Activated CD4-positive, alpha-beta T cell treated with anti-CD3 and anti-CD28 coated beads, Interleukin-10, Interleukin-2, amounts not matched to agents 100 ng/mL and 50 ng/mL, durations not matched to agents 16 hours and 8 hours (primary cell): ENCODE data around the gene CHAF1B.
"Not testable (repeated sequence)": the region's sequence is repeated elsewhere in the genome, so short reads cannot be mapped to it uniquely, and the experiment has no call there.

Experiments used
- DNase-seq: peaks from one replicate; pipeline ENCODE4 v3.0.0-alpha.2; 2020

Gene CHAF1B

DNA sequence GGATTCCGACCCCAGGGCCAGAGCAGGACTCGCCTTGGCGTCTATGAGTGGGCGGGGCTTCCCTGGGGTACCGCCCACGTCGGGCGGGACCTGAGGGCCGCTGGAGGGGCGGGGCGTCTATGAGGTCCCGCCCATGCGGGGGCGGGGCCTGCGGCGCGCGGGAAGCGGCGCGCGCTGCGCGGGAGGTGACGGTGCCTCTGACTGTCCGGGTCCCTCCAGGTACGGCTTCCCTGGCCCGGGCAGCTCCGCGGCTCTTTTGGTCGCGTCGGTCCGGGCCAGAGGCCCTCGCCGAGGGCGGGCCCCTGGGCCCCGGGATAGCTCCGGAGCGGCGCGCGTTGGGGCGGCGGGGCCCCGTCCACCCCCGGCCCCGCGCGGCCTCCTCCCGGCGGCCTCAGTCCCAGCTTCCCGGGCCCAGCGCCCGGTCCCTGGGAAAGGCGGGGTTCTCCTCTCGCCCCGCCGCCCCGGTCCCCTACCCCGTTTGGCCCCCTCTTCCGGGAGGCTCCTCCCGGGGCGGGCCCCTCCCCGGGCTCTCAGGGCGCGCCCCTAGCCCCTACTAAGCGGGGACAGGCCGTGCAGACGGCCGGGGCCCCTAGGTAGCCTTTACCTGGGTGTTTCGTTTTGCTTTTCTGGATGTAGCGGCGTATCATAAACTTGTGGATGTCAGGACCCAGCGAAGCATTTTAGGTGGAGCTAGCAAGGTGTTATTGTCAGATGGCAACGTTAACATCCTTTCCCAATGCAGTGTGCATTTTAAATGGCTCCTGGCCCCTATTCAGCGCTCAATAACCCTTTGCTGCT lies at the start of gene CHAF1B:
CHAF1B (plus strand) TSS at position 160 of the 798 bp plus-strand sequence. CDS start 745 bp downstream, outside the sequence.
- peak; percentile 90 for DNase-seq

GRCh38 chr21:36337099-36337509 lies 48.1 kb upstream of the CHAF1B start:
- no peak for DNase-seq

DNA sequence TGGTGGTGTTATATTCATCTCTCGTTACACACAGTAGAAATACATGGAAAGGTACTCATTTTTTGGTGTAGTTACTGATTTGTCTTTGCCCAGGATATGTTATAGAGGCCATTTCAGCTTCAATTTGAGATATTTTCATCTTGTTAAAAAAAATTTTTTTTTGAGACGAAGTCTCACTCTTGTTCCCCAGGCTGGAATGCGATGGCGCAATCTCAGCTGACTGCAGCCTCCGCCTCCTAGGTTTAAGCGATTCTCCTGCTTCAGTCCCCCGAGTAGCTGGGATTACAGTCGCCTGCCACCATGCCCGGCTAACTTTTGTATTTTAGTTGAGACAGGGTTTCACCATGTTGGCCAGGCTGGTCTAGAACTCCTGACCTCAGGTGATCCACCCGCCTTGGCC lies 46.2 kb upstream of the CHAF1B start:
- no peak for DNase-seq

DNA sequence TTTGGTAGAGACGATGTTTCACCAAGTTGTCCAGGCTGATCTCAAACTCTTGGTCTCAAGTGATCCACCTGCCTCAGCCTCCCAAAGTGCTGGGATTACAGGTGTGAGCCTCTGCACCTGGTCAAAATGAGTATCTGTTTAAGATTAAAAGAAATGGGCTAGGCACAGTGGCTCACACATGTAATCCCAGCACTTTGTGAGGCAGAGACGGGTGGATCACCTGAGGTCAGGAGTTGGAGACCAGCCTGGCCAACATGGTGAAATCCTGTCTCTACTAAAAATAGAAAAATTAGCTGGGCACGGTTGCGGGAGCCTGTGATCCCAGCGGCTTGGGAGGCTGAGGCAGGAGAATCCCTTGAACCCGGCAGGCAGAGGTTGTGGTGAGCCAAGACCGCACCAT lies 42.6 kb upstream of the CHAF1B start:
- not testable (repeated sequence) for DNase-seq

DNA sequence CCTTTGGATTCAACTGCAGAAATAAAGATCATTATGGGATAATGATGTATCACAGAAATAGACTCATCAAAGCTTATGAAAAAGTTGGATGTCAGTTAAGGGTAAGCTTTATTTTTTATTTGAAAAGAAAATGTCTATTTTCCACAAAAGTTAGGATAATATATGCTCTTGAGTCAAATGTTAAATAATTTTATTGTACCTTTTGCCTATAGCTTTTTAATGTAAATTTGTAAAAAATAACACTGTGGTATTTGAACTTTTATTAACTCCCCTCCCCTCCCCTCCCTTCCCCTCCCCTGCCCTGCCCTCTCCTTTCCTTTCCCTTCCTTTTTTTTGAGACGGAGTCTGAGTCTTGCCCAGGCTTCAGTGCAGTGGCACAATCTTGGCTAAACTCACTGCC lies 40.3 kb upstream of the CHAF1B start:
- DNase-seq, result no peak

GRCh38 chr21:36347278-36347961 lies 37.8 kb upstream of the CHAF1B start:
- DNase-seq, result no peak

GRCh38 chr21:36347962-36348328 lies 37.2 kb upstream of the CHAF1B start:
- DNase-seq, result no peak

DNA sequence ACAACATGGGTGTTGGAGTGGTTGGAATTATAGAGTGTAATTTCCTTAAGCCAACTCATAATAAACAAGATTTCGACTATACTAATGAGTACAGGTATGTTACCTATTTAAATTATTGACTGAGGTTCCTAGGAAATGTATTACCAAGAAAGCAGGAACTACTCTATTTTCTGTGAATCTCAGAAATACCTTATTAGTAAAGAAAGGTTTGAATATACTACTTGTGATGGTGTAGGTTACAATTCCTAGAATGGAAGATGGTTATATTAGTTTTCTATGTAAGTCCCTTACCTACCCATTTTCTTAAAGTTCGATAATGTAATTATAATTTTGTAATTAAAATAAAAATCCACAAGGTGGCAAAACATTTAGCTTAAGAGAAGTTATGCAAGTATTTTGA lies 35.9 kb upstream of the CHAF1B start:
- no peak for DNase-seq

DNA sequence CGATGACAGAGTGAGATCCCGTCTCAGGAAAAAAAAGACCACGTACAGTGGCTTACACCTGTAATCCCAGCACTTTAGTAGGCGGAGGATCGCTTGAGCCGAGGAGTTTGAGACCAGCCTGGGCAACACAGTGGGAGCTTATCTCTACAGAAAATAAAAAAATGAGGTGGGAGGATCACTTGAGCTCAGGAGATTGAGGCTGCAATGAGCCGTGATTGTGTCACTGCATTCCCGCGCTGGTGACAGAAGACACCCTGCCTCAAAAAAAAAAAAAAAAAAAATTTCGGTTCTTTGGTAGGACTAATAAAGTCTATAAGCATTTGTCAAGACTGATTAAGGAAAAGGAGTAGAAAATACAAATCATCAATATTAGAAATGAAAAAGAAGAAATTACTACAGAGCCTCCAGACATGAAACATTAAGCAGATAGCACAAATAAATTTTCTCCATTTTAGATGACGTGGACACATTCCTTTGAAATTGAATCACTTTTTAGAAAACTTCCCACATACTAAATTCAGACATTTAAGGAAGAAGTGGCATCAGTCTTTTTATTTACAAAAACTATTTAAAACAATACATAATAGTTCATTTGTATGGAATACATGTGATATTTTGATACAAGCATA lies 34.8 kb upstream of the CHAF1B start:
- DNase-seq, result no peak

DNA sequence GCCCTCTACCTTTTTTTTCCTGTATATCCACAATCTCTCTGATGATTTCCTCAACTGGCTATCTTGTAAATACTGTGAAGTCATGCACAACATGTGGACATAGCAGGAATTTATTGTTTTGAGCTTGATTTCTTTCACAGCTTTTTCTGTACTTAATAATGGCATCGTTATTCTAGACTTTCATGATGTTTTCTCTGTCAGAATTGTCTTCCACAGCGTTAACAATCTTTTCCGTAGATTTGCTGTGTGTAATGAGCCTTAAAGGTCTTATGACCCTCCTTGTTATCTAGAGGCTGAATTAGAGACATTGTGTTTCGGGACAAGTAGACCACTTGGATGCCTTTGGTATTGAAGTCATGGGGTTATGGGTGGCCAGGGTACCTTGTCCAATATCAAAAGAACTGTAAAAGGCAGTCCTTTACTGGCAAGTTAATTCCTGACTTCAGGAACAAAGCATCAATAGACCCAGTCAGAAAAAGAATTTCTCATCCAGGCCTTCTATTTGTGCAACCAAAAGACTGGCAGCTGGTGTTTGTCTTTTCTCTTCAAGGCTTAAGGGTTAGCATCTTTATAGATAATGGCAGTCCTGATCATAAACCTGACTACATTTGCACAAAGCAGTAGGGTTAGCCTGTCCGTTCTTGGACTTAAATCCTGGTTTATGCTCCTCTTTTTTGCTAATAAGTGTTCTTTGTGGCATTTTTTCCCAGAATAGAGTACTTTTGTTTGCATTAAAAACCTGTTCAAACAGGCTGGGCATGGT lies 30.1 kb upstream of the CHAF1B start:
- no peak for DNase-seq

- DNase-seq, result no peak
Observed at GRCh38 chr21:36355868-36356267, 29.3 kb upstream of the CHAF1B start.

DNA sequence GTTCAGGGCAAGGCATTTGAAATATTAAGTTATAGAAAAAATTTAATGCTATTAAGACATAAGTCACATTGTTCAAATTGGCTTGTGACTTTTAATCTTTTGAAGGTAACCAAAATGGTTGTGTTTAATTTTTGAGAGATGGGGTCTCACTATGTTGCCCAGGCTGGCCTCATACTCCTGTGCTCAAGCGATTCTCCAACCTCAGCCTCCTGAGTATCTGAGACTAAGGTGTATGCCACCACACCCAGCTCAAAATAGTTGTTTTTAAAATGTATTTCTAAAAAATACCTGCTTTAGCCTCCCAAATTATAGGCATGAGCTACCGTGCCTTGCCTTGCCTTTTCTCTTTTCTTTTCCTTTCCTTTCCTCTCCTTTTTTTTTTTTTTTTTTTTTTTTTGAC lies 26.0 kb upstream of the CHAF1B start:
- DNase-seq, result no peak

DNA sequence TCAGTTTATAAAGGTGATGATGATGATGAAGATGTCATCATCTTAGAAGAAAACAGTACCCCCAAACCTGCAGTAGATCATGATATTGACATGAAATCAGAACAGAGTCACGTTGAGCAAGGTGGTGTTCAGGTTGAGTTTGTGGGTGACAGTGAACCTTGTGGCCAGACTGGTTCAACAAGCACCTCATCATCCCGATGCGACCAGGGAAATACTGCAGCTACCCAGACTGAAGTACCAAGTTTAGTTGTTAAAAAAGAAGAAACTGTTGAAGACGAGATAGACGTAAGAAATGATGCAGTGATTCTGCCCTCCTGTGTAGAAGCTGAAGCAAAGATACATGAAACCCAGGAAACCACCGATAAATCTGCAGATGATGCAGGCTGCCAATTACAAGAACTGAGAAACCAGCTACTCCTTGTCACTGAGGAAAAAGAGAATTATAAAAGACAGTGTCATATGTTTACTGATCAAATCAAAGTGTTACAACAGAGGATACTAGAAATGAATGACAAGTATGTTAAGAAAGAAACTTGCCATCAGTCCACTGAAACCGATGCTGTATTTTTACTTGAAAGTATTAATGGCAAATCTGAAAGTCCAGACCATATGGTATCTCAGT lies 16.0 kb upstream of the CHAF1B start:
- peak; percentile 61 for DNase-seq

- DNase-seq, result no peak
Observed at GRCh38 chr21:36375994-36376393, 9.2 kb upstream of the CHAF1B start.

- DNase-seq, result no peak
Observed at GRCh38 chr21:36377391-36377842, 7.8 kb upstream of the CHAF1B start.

DNA sequence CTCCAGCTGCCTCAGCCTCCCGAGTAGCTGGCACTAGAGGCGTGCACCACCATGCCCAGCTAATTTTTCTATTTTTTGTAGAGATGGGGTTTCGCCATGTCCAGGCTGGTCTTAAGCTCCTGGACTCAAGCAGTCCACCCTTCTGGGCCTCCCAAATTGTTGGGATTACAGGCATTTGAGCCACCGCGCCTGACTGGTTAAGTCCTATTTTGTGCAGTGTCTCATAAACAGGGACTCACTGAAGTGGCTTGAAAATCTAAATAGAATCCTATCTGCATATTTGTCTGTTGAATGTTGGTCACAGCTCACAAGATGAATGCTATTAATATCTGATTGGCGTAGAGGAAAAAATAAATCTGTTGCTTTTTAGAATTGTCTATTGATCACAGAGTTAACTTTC lies 5.9 kb upstream of the CHAF1B start:
- DNase-seq, result no peak

GRCh38 chr21:36381841-36382589 lies 3.2 kb upstream of the CHAF1B start:
- DNase-seq, result no peak

- not testable (repeated sequence) for DNase-seq
Observed at GRCh38 chr21:36382722-36383121, 2.5 kb upstream of the CHAF1B start.

DNA sequence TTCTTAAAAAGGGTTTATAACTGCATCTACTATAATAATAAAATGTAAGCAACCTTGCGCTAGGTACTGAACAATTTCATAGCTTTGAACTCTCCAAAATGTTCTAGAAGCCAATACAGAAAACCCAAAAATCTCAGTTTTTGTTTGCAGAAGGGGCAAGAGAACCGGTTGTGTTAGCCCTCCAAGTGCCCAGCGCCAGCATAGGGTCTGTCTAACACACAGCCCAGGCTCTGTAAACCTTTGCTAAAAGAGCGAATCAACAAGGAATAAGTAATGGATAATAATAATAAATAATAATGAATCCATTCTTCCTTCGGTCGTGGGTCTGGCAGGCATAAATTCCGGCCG lies 333 bp upstream of the CHAF1B start:
- no peak for DNase-seq

DNA sequence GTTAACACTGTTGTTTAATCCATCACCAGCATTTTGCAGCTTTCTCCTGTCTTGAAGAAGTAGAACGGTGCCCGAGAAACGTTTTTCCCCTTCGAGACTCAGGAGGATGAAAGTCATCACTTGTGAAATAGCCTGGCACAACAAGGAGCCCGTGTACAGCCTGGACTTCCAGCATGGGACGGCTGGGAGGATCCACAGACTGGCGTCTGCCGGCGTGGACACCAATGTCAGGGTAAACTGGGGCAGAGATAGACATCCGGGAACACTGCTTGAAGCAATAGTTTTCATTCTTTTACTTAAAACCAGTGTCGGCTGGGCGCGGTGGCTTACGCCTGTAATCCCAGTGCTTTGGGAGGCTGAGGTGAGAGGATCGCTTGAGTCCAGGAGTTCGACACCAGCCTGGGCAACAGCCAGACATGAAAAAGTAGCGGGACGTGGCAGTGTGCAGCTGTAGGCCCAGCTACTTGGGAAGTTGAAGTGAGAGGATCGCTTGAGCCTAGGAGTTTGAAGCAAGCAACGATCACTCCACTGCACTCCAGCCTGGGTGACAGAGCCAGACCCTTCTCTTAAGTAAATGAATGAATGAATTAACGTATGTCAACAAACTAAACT lies 945 bp downstream of the CHAF1B start:
- no peak for DNase-seq

GRCh38 chr21:36388096-36388495 lies 2.9 kb downstream of the CHAF1B start:
- no peak for DNase-seq

GRCh38 chr21:36388835-36389234 lies 3.6 kb downstream of the CHAF1B start:
- DNase-seq, result no peak
